Liver (tissue), 9 donors: ENCODE data around the gene DPP4. TPM values are rescaled to one million over a fixed set of nuclear protein-coding genes. Genes with fewer than 3 reads are reported as not detected.

ENCODE experiments used
- DNase-seq: peaks from one replicate; pipeline ENCODE4 v3.0.0-alpha.2; 2017; ENCODE audit warnings: low spot score
- H3K27ac ChIP-seq, 2 donors: one replicate each; pipeline ENCODE4 v1.7.0; 2013; ENCODE audit warnings: inconsistent platforms in 2 of 2, low read length in 2 of 2, control low read depth in 1 of 2, low read depth in 1 of 2, mild to moderate bottlenecking in 1 of 2
- H3K27me3 ChIP-seq, 4 donors: one replicate each; pipeline versions ENCODE4 v1.6.1 to v1.7.0; 2013; ENCODE audit warnings: low read length in 3 of 4, inconsistent platforms in 1 of 4, mild to moderate bottlenecking in 1 of 4, moderate library complexity in 1 of 4; ENCODE audit not compliant: control insufficient read depth in 4 of 4, insufficient read depth in 4 of 4
- H3K36me3 ChIP-seq, 4 donors: one replicate each; pipeline versions ENCODE4 v1.6.1 to v1.7.0; 2013; ENCODE audit warnings: low read length in 3 of 4, mild to moderate bottlenecking in 3 of 4, low read depth in 1 of 4, moderate library complexity in 1 of 4; ENCODE audit not compliant: control insufficient read depth in 4 of 4, insufficient read depth in 3 of 4
- H3K4me1 ChIP-seq, 4 donors: one replicate each; pipeline versions ENCODE4 v1.6.1 to v1.7.0; 2013; ENCODE audit warnings: low read length in 3 of 4, mild to moderate bottlenecking in 3 of 4, moderate library complexity in 1 of 4; ENCODE audit not compliant: control insufficient read depth in 4 of 4, insufficient read depth in 4 of 4
- H3K4me3 ChIP-seq, 3 donors: one replicate each; pipeline versions ENCODE4 v1.6.1 to v1.7.0; 2013; ENCODE audit warnings: low read length in 3 of 3, control low read depth in 1 of 3, low read depth in 1 of 3, mild to moderate bottlenecking in 1 of 3
- H3K9ac ChIP-seq, 2 donors: one replicate each; pipeline ENCODE4 v1.7.0; 2013; ENCODE audit warnings: low read length in 2 of 2, mild to moderate bottlenecking in 2 of 2, moderate library complexity in 2 of 2, control low read depth in 1 of 2, low read depth in 1 of 2
- H3K9me3 ChIP-seq, 4 donors: one replicate each; pipeline versions ENCODE4 v1.6.1 to v1.7.0; 2013; ENCODE audit warnings: low read length in 3 of 4; ENCODE audit not compliant: control insufficient read depth in 4 of 4
- ATF3 ChIP-seq: IDR thresholded peaks from 2 replicates; pipeline ENCODE4 v1.6.1; 2016; ENCODE audit warnings: antibody characterized with exemption
- EGR1 ChIP-seq, 2 donors: IDR thresholded peaks; 2 replicates each; pipeline ENCODE4 v1.6.1; 2016 to 2018; ENCODE audit warnings: antibody characterized with exemption in 2 of 2, low read depth in 2 of 2
- FOXA1 ChIP-seq: IDR thresholded peaks from 2 replicates; pipeline ENCODE4 v1.6.1; 2016; ENCODE audit warnings: antibody characterized with exemption
- GABPA ChIP-seq, 2 donors: IDR thresholded peaks in 1 of 2; conservative IDR thresholded peaks in 1 of 2; 2 replicates each; pipeline ENCODE4 v1.6.1; 2016; ENCODE audit warnings: antibody characterized with exemption in 2 of 2, mild to moderate bottlenecking in 1 of 2, moderate library complexity in 1 of 2
- HNF4A ChIP-seq, 2 donors: conservative IDR thresholded peaks; 2 replicates each; pipeline ENCODE4 v1.6.1; 2016; ENCODE audit warnings: antibody characterized with exemption in 2 of 2, mild to moderate bottlenecking in 2 of 2
- HNF4G ChIP-seq: IDR thresholded peaks from 2 replicates; pipeline ENCODE4 v1.6.1; 2016; ENCODE audit warnings: antibody characterized with exemption
- JUND ChIP-seq, 2 donors: IDR thresholded peaks; 2 replicates each; pipeline ENCODE4 v1.6.1; 2016; ENCODE audit warnings: antibody characterized with exemption in 2 of 2
- MAX ChIP-seq: IDR thresholded peaks from 2 replicates; pipeline ENCODE4 v1.6.1; 2016; ENCODE audit warnings: antibody characterized with exemption
- NR2F2 ChIP-seq: IDR thresholded peaks from 2 replicates; pipeline ENCODE4 v1.6.1; 2016; ENCODE audit warnings: antibody characterized with exemption
- RAD21 ChIP-seq, 2 donors: IDR thresholded peaks; 2 replicates each; pipeline ENCODE4 v1.6.1; 2016; ENCODE audit warnings: antibody characterized with exemption in 2 of 2, mild to moderate bottlenecking in 2 of 2
- REST ChIP-seq: IDR thresholded peaks from 2 replicates; pipeline ENCODE4 v1.6.1; 2016; ENCODE audit warnings: antibody characterized with exemption, mild to moderate bottlenecking
- RXRA ChIP-seq, 2 donors: IDR thresholded peaks; 2 replicates each; pipeline ENCODE4 v1.6.1; 2017 to 2018; ENCODE audit warnings: antibody characterized with exemption in 2 of 2, mild to moderate bottlenecking in 1 of 2
- SP1 ChIP-seq: IDR thresholded peaks from 2 replicates; pipeline ENCODE4 v1.6.1; 2018; ENCODE audit warnings: antibody characterized with exemption, mild to moderate bottlenecking
- TAF1 ChIP-seq: conservative IDR thresholded peaks from 2 replicates; pipeline ENCODE4 v1.6.1; 2016; ENCODE audit warnings: antibody characterized with exemption, mild to moderate bottlenecking
- YY1 ChIP-seq: IDR thresholded peaks from 2 replicates; pipeline ENCODE4 v1.6.1; 2016; ENCODE audit warnings: antibody characterized with exemption, mild to moderate bottlenecking
- WGBS: extraction: QIAGEN DNeasy Blood & Tissue Kit; methylation state at CpG from one replicate; pipeline ENCODE4 v1.1.7; 2013; 5-methylcytosine and 5-hydroxymethylcytosine counted together
- polyA plus RNA-seq, 2 donors: library from polyadenylated mRNA; stranded (reverse) in 1 of 2; unstranded in 1 of 2; fragments of 200-250 nt in 1 of 2; fragments of >200 nt in 1 of 2; fragmentation: Nextera tagmentation in 1 of 2; extraction: Ambion mirVana in 1 of 2; gene quantifications; one replicate each; pipeline versions ENCODE4 v1.2.1 to v1.2.3, GENCODE V29; 2013 to 2015
- total RNA-seq, 2 donors: library from RNA; depleted of rRNA; stranded (reverse); fragments of >200 nt; gene quantifications; one replicate each; pipeline ENCODE4 v1.2.3, GENCODE V29; 2014
- TF ChIP-seq, protein P1 (sequence below): fragments of 150-350 bp; IDR thresholded peaks from 2 replicates; pipeline ENCODE4 v1.5.1; 2017; ENCODE audit warnings: improper control_type of control experiment, low read depth, low read length; ENCODE audit not compliant: missing input control
- TF ChIP-seq, protein P2 (sequence below): IDR thresholded peaks from 2 replicates; pipeline ENCODE4 v1.6.1; 2016; ENCODE audit warnings: antibody characterized with exemption
- donor health status: healthy.
- donor health status: healthy.
- donor health status: healthy.
- donor health status: healthy.
- donor health status: healthy.

Gene DPP4
- total and polyA plus RNA-seq, 4 donors = 9.6 to 30.1 (median 13.5) TPM

GRCh38 chr2:162007447-162008040 lies 66.5 kb downstream of the DPP4 start:
- no peak overlapping the region for H3K4me3 ChIP-seq
- H3K9me3 ChIP-seq = no peaks in the 10 kb centered on the region
- no peak for DNase-seq
- H3K9ac ChIP-seq = no peak overlapping the region
- H3K36me3 ChIP-seq = peaks cover 0 to 5% (median under 1%) of the 10 kb centered on the region in 4 donors
- H3K27me3 ChIP-seq = no peaks in the 10 kb centered on the region
- H3K4me1 ChIP-seq = no peaks in the 10 kb centered on the region
- H3K27ac ChIP-seq = no peak overlapping the region
- TF ChIP-seq RXRA (IDR thresholded peaks at IDR 0.05) (no peak), ATF3 (no peak), JUND (IDR thresholded peaks at IDR 0.05) (no peak), RAD21 (IDR thresholded peaks at IDR 0.05) (peak; percentile 85 to 91), GABPA (IDR thresholded peaks at IDR 0.05 in 1 of 2, conservative IDR thresholded peaks at IDR 0.05 in 1 of 2) (no peak), HNF4G (no peak), SP1 (no peak), TAF1 (no peak), FOXA1 (no peak), YY1 (no peak), NR2F2 (no peak), MAX (no peak), REST (no peak)
- TF ChIP-seq, protein P1, sequence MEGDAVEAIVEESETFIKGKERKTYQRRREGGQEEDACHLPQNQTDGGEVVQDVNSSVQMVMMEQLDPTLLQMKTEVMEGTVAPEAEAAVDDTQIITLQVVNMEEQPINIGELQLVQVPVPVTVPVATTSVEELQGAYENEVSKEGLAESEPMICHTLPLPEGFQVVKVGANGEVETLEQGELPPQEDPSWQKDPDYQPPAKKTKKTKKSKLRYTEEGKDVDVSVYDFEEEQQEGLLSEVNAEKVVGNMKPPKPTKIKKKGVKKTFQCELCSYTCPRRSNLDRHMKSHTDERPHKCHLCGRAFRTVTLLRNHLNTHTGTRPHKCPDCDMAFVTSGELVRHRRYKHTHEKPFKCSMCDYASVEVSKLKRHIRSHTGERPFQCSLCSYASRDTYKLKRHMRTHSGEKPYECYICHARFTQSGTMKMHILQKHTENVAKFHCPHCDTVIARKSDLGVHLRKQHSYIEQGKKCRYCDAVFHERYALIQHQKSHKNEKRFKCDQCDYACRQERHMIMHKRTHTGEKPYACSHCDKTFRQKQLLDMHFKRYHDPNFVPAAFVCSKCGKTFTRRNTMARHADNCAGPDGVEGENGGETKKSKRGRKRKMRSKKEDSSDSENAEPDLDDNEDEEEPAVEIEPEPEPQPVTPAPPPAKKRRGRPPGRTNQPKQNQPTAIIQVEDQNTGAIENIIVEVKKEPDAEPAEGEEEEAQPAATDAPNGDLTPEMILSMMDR = peak; percentile 55
- WGBS = 70% methylated on average over 3 of the region's 3 CpGs

- peaks cover 0 to 5% (median under 1%) of the 10 kb centered on the region in 4 donors for H3K36me3 ChIP-seq
- no peak overlapping the region for H3K27ac ChIP-seq
- no peak overlapping the region for H3K9ac ChIP-seq
- H3K27me3 ChIP-seq = no peaks in the 10 kb centered on the region
- no peaks in the 10 kb centered on the region for H3K4me1 ChIP-seq
- DNase-seq = no peak
- no peaks in the 10 kb centered on the region for H3K9me3 ChIP-seq
- no peak overlapping the region for H3K4me3 ChIP-seq
- TF ChIP-seq RAD21 (IDR thresholded peaks at IDR 0.05) (no peak), MAX (no peak), JUND (IDR thresholded peaks at IDR 0.05) (no peak), ATF3 (no peak), EGR1 (IDR thresholded peaks at IDR 0.05; ENCODE audit: low read depth in 2 of 2) (no peak), REST (no peak), TAF1 (no peak), RXRA (IDR thresholded peaks at IDR 0.05) (no peak), NR2F2 (no peak), HNF4A (conservative IDR thresholded peaks at IDR 0.05) (no peak), SP1 (no peak)
- TF ChIP-seq, protein P2, sequence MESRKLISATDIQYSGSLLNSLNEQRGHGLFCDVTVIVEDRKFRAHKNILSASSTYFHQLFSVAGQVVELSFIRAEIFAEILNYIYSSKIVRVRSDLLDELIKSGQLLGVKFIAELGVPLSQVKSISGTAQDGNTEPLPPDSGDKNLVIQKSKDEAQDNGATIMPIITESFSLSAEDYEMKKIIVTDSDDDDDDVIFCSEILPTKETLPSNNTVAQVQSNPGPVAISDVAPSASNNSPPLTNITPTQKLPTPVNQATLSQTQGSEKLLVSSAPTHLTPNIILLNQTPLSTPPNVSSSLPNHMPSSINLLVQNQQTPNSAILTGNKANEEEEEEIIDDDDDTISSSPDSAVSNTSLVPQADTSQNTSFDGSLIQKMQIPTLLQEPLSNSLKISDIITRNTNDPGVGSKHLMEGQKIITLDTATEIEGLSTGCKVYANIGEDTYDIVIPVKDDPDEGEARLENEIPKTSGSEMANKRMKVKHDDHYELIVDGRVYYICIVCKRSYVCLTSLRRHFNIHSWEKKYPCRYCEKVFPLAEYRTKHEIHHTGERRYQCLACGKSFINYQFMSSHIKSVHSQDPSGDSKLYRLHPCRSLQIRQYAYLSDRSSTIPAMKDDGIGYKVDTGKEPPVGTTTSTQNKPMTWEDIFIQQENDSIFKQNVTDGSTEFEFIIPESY = no peak
Measured at GRCh38 chr2:162006337-162006736, 67.7 kb downstream of the DPP4 start.
